ENCODE measurements around the gene ARAF.
A peak's percentile ranks its signal among the peaks of the same experiment; 100 is the strongest.
"Not testable (repeated sequence)": the region's sequence is repeated elsewhere in the genome, so short reads cannot be mapped to it uniquely, and the experiment has no call there.

Gene ARAF

GRCh38 chrX:47560934-47561658, at the start of gene ARAF:
Gene ARAF, plus strand, starts transcription at chrX:47561205. Its CDS starts 1,763 bp downstream, at chrX:47562968.
- peak; percentile 97 for DNase-seq (ENCODE audit: low spot score)

- DNase-seq (ENCODE audit: low spot score) = not testable (repeated sequence)
These were observed 48.6 kb upstream of the ARAF start for GRCh38 chrX:47512383-47512782.

DNA sequence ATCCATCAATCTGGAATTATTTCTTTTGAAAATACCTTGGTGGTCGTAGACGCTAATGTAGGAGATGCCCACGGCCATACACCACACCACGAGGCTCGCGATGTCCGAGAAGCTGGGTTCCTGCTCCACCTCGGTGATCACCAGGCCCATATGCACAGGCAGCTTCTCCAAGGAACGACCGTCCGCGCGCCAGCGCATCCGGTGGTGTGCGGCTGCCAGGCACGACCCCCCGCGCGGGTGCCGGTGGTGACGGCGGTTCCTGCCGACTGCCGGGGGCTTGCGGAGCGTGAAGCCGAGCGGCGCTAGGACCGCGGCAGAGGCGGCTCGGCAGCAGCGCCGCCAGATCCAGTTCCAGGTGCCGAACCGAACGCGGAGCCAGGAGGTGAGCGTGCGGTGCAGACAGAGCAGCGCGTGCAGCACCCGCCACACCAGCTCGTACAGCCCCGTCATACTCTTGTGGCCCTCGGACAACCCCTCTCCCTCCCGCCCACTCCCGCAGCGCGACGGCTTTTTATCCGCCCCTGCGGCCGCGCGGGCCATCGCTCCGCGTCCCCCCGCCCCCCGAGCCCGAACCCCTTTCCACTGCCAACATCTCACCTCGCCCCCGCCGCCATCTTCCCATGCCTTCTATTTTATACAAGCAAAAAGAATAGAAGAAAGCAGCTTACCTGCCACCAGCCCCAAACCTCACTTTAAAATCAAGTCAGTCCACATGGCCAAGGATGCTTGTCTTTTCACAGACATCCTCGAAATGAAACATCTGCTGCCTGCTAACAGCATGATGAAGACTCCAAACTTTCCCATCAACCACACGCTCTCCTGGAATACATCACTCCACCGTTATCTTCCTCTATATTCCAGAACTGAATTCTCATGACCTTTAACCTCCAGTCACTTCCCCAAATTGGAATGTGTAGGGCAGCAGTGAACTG, 47.7 kb upstream of the ARAF start:
- not testable (repeated sequence) for DNase-seq (ENCODE audit: low spot score)

DNA sequence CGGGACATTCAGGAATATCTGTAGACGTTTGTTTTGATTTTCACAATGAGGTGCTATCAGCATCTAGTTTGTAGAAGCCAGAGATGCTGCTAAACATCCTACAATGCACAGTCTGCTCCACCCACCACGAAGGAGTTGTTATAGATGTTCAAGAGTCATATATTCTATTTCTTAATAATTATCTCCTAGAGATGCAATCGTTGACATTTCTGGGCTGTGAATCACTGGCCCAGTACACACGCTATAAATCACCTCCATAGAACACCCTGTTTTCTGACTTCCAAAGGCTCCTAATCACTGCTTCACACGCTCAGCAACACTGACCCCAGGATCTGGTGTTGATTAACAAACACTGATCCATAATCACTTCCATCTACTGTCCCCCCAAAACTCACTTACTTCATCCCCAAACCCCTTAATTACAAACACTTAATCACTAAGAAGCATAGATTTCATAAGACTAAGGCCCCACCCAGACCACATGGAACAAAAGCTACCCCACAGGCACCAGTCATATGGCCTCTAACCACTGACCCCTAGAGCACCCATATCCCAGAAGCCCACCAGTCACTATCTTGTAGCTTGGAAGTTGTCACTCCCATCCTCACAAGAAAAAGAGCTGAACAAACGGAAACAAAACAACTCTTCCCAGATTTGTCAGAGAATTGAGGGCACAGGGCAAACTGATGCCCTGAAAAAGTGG, 46.3 kb upstream of the ARAF start:
- DNase-seq (ENCODE audit: low spot score) = no peak

- DNase-seq (ENCODE audit: low spot score) = no peak
These were observed 44.9 kb upstream of the ARAF start for GRCh38 chrX:47515941-47516665.

DNA sequence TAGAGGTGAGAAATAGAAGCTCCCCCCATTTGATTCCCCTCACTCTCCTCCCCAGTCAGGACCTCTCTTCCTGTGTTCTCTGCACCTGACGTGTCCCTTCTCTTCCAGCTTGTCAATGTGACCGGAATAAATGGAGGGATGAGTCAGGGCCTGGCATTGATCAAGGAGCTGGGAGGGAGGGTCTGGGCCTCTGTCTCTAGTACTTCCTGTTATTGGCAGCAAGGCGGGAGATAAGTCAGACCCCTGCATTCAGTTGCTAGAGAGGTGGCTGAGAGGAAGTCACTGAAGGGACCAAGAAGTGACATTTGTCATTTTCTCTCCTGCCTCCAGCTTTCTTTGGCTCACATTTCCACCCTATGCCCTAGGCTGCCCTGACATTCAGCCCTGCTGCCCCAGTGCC, 42.9 kb upstream of the ARAF start:
- no peak for DNase-seq (ENCODE audit: low spot score)

DNA sequence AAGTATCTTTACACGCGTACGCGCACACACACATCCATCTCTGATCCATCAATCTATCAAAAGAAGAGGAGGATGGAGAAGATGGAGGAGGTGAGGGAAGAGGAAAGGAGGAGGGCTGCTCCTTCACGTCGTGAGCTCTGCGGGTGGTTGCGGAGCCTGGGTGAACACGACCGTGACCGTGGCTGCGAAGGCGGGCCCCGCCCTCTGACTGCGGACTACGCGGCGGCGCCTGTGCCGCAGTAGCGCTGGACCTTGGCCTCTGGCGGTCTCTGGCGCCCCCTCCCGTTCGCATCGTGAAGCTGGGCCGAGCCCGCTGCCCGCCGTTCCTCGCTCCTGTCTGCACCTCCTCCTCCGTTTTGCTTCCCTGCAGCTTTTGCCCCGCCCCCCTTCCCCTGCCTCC, 37.7 kb upstream of the ARAF start:
- DNase-seq (ENCODE audit: low spot score) = peak; percentile 72

DNA sequence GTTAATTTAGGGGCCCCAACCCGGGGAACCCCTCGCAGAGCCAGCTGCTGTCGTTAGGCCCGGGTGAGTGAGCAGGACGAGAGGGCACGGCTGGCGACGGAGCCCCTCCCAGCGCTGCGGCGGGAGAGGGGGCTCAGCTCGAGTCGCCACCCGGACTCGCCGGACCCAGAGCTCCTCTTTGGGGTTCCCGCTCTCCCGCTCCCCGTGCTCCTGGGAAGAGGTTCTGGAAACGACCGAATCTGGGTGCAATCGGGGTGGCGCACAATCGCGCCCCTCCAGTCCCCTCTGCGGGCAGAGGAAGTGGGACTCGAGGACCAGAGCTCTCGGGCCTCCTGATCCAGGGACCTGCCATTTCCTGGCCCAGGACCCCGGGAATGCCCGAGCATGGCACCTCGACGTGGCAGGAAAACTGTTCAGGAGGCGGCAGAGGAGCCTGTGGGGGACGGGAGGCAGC, 37.3 kb upstream of the ARAF start:
- no peak for DNase-seq (ENCODE audit: low spot score)

DNA sequence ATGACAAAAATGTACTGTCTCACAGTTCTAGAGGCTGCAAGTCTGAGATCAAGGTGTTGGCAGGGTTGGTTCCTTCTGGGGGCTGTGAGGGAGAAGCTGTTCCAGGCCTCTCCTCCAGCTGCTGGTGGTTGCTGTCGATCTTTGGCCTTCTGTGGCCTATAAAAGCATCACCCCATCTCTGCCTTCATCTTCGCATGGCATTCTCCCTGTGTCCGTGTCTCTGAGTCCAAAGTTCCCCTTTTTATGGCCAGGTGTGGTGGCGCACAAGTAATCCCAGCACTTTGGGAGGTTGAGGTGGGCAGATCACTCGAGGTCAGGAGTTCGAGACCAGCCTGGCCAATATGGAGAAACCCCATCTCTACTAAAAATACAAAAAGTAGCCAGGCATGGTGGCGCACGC, 31.5 kb upstream of the ARAF start:
- no peak for DNase-seq (ENCODE audit: low spot score)

GRCh38 chrX:47530049-47530448, 31.0 kb upstream of the ARAF start:
- no peak for DNase-seq (ENCODE audit: low spot score)

GRCh38 chrX:47539860-47540259, 21.1 kb upstream of the ARAF start:
- DNase-seq (ENCODE audit: low spot score) = no peak

DNA sequence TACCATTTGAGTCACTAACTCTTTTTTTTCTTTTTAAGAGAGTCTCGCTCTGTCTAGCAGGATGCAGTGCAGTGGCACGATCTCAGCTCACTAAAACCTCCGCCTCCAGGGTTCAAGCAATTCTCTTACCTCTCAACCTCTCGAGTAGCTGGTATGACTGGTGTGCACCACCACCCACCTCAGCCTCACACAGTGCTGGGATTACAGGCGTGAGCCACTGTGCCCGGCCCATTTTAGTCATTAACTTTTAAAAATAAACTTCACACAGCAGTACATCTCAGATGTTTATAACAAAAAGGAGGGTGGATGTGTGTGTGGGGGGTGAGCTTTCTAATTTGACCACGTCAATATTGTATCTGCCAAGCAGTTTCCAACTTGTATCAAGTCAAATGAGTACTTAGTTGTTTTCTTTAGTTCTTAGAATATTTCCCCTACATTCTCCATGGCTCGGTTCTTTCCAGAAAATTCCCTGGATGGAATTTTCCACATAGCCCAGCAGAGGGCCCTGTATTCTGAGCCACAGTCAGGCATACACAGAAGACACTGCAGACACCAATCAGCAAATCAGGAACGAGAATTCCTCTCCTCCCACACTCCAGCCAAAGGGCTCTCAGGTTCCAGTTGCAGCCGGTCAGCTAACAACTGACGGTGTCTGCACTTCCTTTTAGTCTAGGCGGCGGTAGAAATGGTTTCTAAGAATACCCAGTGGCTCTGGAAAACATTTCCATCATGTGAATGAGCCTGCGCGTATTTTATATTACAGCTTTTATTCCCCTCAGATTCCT, 20.1 kb upstream of the ARAF start:
- no peak for DNase-seq (ENCODE audit: low spot score)

DNA sequence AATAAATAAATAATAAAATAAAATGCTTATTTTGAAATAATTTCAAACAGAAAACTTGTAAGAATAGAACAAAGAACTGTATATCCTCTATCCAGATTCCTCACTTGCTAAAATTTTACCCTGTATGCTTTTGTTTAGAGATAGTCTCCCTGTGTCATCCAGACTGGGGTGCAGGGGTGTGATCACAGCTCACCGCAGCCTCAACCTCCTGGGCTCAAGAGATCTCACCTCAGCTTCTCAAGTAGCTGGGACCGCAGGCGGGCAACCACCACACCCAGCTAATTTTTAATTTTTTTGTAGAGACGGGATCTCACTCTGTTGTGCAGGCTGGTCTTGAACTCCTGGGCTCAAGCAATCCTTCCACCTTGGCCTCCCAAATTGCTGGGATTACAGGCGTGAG, 17.5 kb upstream of the ARAF start:
- DNase-seq (ENCODE audit: low spot score) = no peak

GRCh38 chrX:47556045-47556623, 4.9 kb upstream of the ARAF start:
- peak; percentile 89 for DNase-seq (ENCODE audit: low spot score)

- no peak for DNase-seq (ENCODE audit: low spot score)
These were observed 2.6 kb upstream of the ARAF start for GRCh38 chrX:47558436-47558835.

- DNase-seq (ENCODE audit: low spot score) = no peak
These were observed 649 bp upstream of the ARAF start for GRCh38 chrX:47560179-47560933.

DNA sequence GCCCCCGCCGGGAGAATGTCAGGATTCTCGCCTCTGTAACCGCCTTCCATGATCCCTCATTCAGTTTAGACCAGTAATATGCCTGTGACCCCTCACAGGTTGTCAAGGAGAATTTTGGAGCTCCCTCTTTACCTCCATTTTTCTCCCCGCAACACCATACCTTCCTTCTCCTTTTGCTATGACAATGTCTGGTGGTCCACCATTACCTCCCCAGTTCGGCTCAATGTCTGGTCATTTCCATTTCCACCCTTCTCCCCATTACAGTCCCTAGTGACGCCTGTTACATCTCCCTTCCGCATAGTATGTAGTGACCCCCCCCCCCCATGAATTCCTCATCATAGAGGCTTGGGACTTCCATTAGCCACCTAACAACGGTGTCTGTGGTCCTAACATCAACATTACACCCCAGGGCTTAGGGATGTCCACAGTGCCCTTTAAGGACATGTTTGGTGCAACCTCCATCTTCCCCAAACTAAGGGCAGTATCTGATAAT, 700 bp downstream of the ARAF start:
- no peak for DNase-seq (ENCODE audit: low spot score)

DNA sequence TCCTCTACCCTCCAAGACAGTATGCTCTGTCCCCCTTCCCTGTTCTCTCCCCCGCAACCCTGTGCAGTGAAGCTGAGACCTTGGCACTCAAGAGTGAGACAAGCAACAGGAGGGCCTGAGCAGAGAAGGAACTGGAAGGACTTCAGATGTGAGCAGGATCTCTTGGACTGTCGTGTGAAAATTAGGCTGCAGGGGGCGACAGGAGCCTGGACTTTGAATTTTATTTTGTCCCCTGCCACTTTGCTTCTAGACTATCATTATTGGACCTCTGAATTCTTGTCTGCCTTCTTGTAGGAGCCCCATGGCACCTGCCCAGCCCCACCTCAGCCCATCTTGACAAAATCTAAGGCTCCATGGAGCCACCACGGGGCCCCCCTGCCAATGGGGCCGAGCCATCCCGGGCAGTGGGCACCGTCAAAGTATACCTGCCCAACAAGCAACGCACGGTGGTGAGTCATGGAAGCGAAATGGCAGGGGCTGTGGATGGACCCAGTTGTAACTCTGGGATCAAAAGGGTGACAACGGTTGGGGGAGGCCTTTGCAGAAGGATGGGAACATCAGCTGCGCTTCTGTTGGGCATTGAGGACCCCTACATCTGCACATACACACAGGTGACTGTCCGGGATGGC, 1.7 kb downstream of the ARAF start:
- no peak for DNase-seq (ENCODE audit: low spot score)

GRCh38 chrX:47563801-47564315, 2.9 kb downstream of the ARAF start:
- DNase-seq (ENCODE audit: low spot score) = no peak
